ENCODE measurements around the gene SEC14L3.

DNA sequence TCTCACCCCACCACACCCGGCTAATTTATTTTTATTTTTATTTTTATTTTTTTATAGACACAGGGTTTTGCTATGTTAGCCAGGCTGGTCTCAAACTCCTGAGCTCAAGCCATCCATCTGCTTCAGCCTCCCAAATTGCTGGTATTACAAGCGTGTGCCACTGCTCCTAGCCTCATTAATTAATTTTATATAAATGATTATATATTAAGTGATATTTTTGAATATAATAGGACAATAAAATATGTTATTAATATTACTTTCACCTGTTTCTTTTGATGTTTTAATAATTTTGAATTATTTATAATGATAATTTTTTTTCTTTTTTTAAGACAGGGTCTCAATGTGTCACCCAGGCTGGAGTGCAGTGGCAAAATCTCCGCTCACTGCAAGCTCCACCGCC lies 35.9 kb upstream of the SEC14L3 start:
- TF ChIP-seq POLR2A (IDR thresholded peaks at IDR 0.05) (no peak), POLR2AphosphoS5 (IDR thresholded peaks at IDR 0.05; ENCODE audit: insufficient read depth in 1 of 2, low read depth in 1 of 2) (no peak)
- TF ChIP-seq, protein P1, sequence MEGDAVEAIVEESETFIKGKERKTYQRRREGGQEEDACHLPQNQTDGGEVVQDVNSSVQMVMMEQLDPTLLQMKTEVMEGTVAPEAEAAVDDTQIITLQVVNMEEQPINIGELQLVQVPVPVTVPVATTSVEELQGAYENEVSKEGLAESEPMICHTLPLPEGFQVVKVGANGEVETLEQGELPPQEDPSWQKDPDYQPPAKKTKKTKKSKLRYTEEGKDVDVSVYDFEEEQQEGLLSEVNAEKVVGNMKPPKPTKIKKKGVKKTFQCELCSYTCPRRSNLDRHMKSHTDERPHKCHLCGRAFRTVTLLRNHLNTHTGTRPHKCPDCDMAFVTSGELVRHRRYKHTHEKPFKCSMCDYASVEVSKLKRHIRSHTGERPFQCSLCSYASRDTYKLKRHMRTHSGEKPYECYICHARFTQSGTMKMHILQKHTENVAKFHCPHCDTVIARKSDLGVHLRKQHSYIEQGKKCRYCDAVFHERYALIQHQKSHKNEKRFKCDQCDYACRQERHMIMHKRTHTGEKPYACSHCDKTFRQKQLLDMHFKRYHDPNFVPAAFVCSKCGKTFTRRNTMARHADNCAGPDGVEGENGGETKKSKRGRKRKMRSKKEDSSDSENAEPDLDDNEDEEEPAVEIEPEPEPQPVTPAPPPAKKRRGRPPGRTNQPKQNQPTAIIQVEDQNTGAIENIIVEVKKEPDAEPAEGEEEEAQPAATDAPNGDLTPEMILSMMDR (IDR thresholded peaks at IDR 0.05) = no peak
